LNCaP clone FGC (cell line): ENCODE data around the gene GPR158.

ENCODE experiments used
- DNase-seq: peaks from one replicate; pipeline ENCODE4 v3.0.0-alpha.2; 2011; ENCODE audit warnings: low read depth
- H3K4me3 ChIP-seq: 2 replicates; pipeline ENCODE4 v1.5.1; 2011; ENCODE audit warnings: mild to moderate bottlenecking, low read depth, low read length, control low read depth
- TF ChIP-seq, protein P1 (sequence below): IDR thresholded peaks from 2 replicates; pipeline ENCODE4 v1.5.1; 2012; ENCODE audit warnings: mild to moderate bottlenecking; ENCODE audit not compliant: control insufficient read depth, insufficient read depth; ENCODE audit errors: extremely low read depth

GPR158 gene

DNA sequence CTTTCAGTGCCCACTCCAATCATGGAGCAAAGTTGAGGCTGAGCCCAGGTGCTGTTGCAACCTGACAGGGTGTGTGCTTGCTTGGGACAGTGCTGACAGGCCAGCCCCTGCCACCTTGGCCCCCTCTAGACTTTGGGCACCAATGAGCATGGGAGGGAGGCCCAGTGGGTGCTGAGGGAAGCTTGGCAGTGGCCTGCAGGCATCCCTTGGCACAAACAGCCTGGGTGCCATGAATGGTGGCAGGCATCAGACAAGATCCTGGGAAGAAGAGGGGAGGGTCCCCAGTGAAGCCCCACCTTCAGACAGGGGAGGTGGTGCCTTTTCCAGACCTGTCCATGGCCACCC is 214.0 kb downstream of the GPR158 start:
- DNase-seq = no peak
- TF ChIP-seq, protein P1, sequence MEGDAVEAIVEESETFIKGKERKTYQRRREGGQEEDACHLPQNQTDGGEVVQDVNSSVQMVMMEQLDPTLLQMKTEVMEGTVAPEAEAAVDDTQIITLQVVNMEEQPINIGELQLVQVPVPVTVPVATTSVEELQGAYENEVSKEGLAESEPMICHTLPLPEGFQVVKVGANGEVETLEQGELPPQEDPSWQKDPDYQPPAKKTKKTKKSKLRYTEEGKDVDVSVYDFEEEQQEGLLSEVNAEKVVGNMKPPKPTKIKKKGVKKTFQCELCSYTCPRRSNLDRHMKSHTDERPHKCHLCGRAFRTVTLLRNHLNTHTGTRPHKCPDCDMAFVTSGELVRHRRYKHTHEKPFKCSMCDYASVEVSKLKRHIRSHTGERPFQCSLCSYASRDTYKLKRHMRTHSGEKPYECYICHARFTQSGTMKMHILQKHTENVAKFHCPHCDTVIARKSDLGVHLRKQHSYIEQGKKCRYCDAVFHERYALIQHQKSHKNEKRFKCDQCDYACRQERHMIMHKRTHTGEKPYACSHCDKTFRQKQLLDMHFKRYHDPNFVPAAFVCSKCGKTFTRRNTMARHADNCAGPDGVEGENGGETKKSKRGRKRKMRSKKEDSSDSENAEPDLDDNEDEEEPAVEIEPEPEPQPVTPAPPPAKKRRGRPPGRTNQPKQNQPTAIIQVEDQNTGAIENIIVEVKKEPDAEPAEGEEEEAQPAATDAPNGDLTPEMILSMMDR = no peak
- no peak overlapping the region for H3K4me3 ChIP-seq

GRCh38 chr10:25390733-25391132 is 215.9 kb downstream of the GPR158 start:
- DNase-seq = no peak
- H3K4me3 ChIP-seq = no peak overlapping the region
- TF ChIP-seq, protein P1 = no peak

DNA sequence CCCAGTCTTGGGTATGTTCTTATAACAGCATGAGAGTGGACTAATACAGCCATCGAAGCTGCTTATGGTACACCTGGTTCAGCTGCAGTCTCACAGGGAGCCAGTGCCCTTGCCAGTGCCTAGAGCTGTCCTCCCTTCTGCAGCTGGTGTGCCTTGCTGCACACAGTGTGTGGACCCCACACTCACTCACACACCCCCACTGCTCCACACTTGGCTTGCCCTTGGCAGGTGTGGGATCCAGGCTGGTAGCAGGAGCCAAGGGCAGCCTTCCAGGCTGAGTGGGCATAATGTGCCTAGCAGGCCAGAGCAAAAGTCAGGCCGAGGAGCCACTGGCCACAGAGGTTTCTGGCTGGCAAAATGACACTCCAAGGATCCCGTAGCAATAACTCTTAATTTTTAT is 217.3 kb downstream of the GPR158 start:
- DNase-seq = no peak
- TF ChIP-seq, protein P1 = no peak
- no peak overlapping the region for H3K4me3 ChIP-seq

- TF ChIP-seq, protein P1 = no peak
- no peak overlapping the region for H3K4me3 ChIP-seq
- no peak for DNase-seq
Observed at GRCh38 chr10:25393621-25394020, 218.8 kb downstream of the GPR158 start.

GRCh38 chr10:25398680-25399079 is 223.9 kb downstream of the GPR158 start:
- DNase-seq = no peak
- TF ChIP-seq, protein P1 = no peak
- H3K4me3 ChIP-seq = no peak overlapping the region

- no peak for DNase-seq
- TF ChIP-seq, protein P1 = no peak
Observed at GRCh38 chr10:25405871-25406270, 231.1 kb downstream of the GPR158 start.

GRCh38 chr10:25417611-25418010 is 242.8 kb downstream of the GPR158 start:
- TF ChIP-seq, protein P1 = no peak
- no peak for DNase-seq
- no peak overlapping the region for H3K4me3 ChIP-seq

More at GRCh38 chr10:25405871-25406270, 231.1 kb downstream of the GPR158 start:
- no peak overlapping the region for H3K4me3 ChIP-seq
